ENCODE measurements around the gene WNK4. TPM values are rescaled to one million over a fixed set of nuclear protein-coding genes. Genes with fewer than 3 reads are reported as not detected.

WNK4 gene
- total RNA-seq, 1 experiment from 2014 or later = 11.9 TPM

DNA sequence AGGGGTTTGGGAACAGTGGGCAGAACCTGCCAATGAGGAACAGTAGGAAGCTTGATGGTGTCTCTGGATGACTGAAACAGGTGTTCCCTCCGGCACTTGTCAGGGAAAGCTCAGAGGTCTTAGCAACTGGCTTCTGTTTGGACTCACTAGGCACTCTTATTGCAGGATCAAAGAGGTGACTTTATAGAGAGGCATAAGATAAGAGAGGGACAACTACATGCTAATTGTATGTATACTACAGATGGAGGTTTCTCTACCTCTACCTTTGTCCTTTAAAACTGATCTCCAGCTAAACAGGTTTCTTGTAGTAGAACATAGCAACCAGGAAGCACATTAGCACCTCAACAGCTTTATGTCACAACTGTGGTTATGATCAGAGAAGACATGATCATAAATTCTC, 25.8 kb downstream of the WNK4 start:
- CTCF ChIA-PET = no interaction called here
- Histone ChIP-seq H3K9me2 (ENCODE audit: insufficient read depth) (no peaks in the 10 kb centered on the region), H3K79me2 (ENCODE audit: low read depth) (no peaks in the 10 kb centered on the region), H3K27me3 (ENCODE audit: insufficient read depth, low read depth) (no peaks in the 10 kb centered on the region), H3K4me3 (no peak overlapping the region), H3K4me1 (replicated peaks; ENCODE audit: insufficient read depth) (no peaks in the 10 kb centered on the region), H2AFZ (no peak overlapping the region), H3K36me3 (ENCODE audit: low read depth) (0 out of 2 replicates have a peak, but pooled peaks cover 10% of the 10 kb centered on the region), H3F3A (ENCODE audit: insufficient read depth, low read depth) (peaks cover 12% of the 10 kb centered on the region; the same call in 1 of the 2 replicates), H3K27ac (no peak overlapping the region), H3K9me3 (ENCODE audit: insufficient read depth, low read depth) (no peaks in the 10 kb centered on the region), H4K20me1 (ENCODE audit: insufficient read depth) (no peaks in the 10 kb centered on the region), H3K4me2 (no peak overlapping the region)
- no peak for DNase-seq
- intact Hi-C loops (cut with micrococcal nuclease; ENCODE audit: unreplicated experiment) = no loop called here
- POLR2A ChIA-PET (ENCODE audit: unreplicated experiment) = no interaction called here
- BruUV-seq (replicated peaks) = no TSS peak
- TF ChIP-seq, protein P1, sequence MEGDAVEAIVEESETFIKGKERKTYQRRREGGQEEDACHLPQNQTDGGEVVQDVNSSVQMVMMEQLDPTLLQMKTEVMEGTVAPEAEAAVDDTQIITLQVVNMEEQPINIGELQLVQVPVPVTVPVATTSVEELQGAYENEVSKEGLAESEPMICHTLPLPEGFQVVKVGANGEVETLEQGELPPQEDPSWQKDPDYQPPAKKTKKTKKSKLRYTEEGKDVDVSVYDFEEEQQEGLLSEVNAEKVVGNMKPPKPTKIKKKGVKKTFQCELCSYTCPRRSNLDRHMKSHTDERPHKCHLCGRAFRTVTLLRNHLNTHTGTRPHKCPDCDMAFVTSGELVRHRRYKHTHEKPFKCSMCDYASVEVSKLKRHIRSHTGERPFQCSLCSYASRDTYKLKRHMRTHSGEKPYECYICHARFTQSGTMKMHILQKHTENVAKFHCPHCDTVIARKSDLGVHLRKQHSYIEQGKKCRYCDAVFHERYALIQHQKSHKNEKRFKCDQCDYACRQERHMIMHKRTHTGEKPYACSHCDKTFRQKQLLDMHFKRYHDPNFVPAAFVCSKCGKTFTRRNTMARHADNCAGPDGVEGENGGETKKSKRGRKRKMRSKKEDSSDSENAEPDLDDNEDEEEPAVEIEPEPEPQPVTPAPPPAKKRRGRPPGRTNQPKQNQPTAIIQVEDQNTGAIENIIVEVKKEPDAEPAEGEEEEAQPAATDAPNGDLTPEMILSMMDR (conservative IDR thresholded peaks at IDR 0.05) = no peak
- no peak for TF ChIP-seq EZH2 (IDR thresholded peaks at IDR 0.05; ENCODE audit: low read depth)

GRCh38 chr17:42809250-42809649, 28.8 kb downstream of the WNK4 start:
- no peaks in the 10 kb centered on the region for H4K20me1 ChIP-seq (ENCODE audit: insufficient read depth)
- POLR2A ChIA-PET (ENCODE audit: unreplicated experiment) = interaction anchor here (0.7 kb wide), 1 partner anchor 15 kb away, joined by 6 read pairs; the partner anchor contains the start of gene BECN1
- no peak for TF ChIP-seq EZH2 (IDR thresholded peaks at IDR 0.05; ENCODE audit: low read depth)
- TF ChIP-seq, protein P1 (conservative IDR thresholded peaks at IDR 0.05) = no peak
- H3K36me3 ChIP-seq (ENCODE audit: low read depth) = peaks cover 10% of the 10 kb centered on the region; the same call in 1 of the 2 replicates
- no peaks in the 10 kb centered on the region for H3K79me2 ChIP-seq (ENCODE audit: low read depth)
- intact Hi-C loops (cut with micrococcal nuclease; ENCODE audit: unreplicated experiment) = no loop called here
- H2AFZ ChIP-seq = no peak overlapping the region
- no peak overlapping the region for H3K4me2 ChIP-seq
- H3K4me3 ChIP-seq = no peak overlapping the region
- CTCF ChIA-PET = interaction anchor here (0.5 kb wide), 1 partner anchor 66 kb away, joined by 3 read pairs; no protein-coding TSS in a partner anchor
- peaks cover 12% of the 10 kb centered on the region; the same call in 1 of the 2 replicates for H3F3A ChIP-seq (ENCODE audit: insufficient read depth, low read depth)
- DNase-seq = no peak
- H3K9me2 ChIP-seq (ENCODE audit: insufficient read depth) = no peaks in the 10 kb centered on the region
- no peak overlapping the region for H3K27ac ChIP-seq
- no TSS peak for BruUV-seq (replicated peaks)
- H3K9me3 ChIP-seq (ENCODE audit: insufficient read depth, low read depth) = no peaks in the 10 kb centered on the region
- no peaks in the 10 kb centered on the region for H3K4me1 ChIP-seq (replicated peaks; ENCODE audit: insufficient read depth)
- no peaks in the 10 kb centered on the region for H3K27me3 ChIP-seq (ENCODE audit: insufficient read depth, low read depth)

DNA sequence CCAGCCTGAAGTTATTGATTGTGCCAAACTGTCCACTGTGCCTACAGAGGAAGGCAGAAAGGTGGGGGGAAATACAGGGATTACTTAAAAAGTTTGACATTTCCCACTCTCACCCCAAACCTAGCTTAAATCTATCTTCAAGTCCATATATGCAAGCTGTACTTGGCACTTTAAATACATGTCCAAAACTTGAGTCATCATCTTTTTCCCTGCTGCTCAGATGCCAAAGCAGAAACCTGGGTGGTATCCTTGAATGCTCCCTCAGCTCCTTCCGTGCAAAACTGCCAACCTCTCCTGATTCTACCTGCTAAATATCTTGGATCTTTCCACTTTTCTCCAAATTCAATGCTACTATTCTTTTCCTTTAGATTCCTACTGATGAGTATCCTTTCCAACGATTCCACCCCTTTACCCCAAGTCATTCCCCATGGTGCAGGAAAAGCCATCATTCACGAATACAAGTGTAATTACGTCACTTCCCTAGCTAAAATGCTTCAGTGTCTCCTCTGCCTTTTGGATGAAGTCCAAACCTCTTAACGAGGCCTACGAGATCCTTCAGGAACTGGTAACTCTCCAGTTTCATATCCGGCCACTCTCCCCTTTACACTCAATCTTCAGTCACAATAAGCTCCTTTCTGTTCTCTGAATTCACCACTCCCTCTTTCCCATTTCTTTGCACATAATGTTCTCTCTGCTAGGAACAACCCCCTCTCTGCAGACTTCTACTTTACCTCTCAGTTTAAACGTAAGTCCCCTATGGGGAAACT, 34.4 kb downstream of the WNK4 start:
- H3K9me2 ChIP-seq (ENCODE audit: insufficient read depth) = no peaks in the 10 kb centered on the region
- H3K79me2 ChIP-seq (ENCODE audit: low read depth) = no peaks in the 10 kb centered on the region
- TF ChIP-seq, protein P1 (conservative IDR thresholded peaks at IDR 0.05) = no peak
- no peak for TF ChIP-seq EZH2 (IDR thresholded peaks at IDR 0.05; ENCODE audit: low read depth)
- peaks cover 9% of the 10 kb centered on the region; the same call in 1 of the 2 replicates for H3F3A ChIP-seq (ENCODE audit: insufficient read depth, low read depth)
- H3K4me2 ChIP-seq = no peak overlapping the region
- H3K4me1 ChIP-seq (replicated peaks; ENCODE audit: insufficient read depth) = no peaks in the 10 kb centered on the region
- no peaks in the 10 kb centered on the region for H3K9me3 ChIP-seq (ENCODE audit: insufficient read depth, low read depth)
- no peak overlapping the region for H2AFZ ChIP-seq
- no peaks in the 10 kb centered on the region for H4K20me1 ChIP-seq (ENCODE audit: insufficient read depth)
- POLR2A ChIA-PET (ENCODE audit: unreplicated experiment) = interaction anchor here (0.6 kb wide), 1 partner anchor 258 kb away, joined by 3 read pairs; no protein-coding TSS in a partner anchor
- no peak overlapping the region for H3K27ac ChIP-seq
- no peaks in the 10 kb centered on the region for H3K27me3 ChIP-seq (ENCODE audit: insufficient read depth, low read depth)
- DNase-seq = no peak
- no peak overlapping the region for H3K4me3 ChIP-seq
- no TSS peak for BruUV-seq (replicated peaks)
- CTCF ChIA-PET = no interaction called here
- H3K36me3 ChIP-seq (ENCODE audit: low read depth) = peaks cover 38% of the 10 kb centered on the region
- intact Hi-C loops (cut with micrococcal nuclease; ENCODE audit: unreplicated experiment) = no loop called here
